ENCODE data around the gene TAMALIN.

Gene TAMALIN

GRCh38 chr12:51985154-51985835, 21.5 kb upstream of the TAMALIN start:
- no peak for DNase-seq

GRCh38 chr12:51986834-51987233, 19.9 kb upstream of the TAMALIN start:
- no peak for DNase-seq

GRCh38 chr12:51992246-51992645, 14.5 kb upstream of the TAMALIN start:
- no peak for DNase-seq

DNA sequence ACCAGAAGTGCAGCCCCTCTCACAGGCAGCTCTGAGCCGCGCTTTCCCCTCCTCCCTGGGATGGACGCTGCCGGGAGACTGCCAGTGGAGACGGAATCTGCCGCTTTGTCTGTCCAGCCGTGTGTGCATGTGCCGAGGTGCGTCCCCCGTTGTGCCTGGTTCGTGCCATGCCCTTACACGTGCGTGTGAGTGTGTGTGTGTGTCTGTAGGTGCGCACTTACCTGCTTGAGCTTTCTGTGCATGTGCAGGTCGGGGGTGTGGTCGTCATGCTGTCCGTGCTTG, 12.3 kb upstream of the TAMALIN start:
- no peak for DNase-seq

DNA sequence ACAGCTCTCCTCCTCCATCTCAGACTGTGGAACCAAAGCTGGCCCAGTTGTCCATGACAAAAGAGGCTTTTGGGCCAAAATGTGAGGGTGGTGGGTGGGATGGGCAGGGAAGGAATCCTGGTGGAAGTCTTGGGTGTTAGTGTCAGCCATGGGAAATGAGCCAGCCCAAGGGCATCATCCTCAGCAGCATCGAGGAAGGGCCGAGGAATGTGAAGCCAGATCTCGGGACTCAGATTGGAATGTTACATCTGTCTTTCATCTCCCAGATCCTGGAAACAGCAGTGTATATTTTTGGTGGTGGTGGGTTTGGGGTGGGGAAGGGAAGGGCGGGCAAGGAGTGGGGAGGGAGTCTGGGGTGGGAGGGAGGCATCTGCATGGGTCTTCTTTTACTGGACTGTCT, 11.8 kb upstream of the TAMALIN start:
- DNase-seq = peak; percentile 84

GRCh38 chr12:51997136-51997535, 9.6 kb upstream of the TAMALIN start:
- DNase-seq = no peak

DNA sequence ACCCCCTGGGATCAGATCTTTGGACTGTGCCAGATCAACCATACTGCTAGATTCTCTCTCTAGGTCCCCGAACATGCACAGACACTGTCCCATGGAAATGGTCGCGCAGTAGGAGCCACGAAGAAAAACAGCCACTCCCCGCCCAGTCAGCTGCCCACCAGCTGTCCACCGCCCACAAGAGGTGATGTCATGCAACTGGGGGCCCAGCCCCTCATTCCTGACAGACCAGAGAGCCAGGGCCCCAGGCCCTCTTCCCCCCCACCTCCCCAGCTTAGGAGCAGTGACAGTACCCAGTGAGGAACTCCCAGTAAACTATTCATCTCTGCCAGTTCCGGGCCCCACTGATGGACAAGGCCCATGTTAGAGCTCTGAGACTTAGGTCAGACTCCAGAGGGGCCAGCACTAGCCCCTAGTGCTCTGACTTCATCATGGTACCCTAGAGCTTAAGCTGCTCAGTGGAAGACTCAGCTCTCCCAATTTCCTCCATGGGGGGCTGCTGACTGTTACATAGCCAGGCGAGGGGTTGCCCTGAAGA, 3.7 kb upstream of the TAMALIN start:
- no peak for DNase-seq

DNA sequence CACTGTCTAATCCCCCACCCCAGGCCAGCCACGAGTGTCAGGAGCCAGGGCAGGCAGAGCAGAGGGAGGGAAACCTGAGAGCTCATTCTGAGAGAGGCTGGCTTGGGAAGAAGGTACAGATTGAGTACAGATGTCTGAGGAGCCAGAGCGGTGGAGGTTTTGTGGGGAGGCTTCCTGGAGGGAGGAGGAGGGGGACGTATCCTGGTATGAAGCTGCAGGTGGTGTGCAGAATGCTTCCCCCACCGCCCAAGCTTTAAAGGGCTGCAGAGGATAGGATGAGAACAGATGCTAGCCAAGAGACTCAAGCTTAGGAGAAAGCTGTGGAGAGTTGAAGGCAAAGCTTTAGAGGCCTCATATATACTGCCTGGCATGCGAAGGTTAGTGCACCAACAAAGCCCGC, 3.2 kb upstream of the TAMALIN start:
- no peak for DNase-seq

DNA sequence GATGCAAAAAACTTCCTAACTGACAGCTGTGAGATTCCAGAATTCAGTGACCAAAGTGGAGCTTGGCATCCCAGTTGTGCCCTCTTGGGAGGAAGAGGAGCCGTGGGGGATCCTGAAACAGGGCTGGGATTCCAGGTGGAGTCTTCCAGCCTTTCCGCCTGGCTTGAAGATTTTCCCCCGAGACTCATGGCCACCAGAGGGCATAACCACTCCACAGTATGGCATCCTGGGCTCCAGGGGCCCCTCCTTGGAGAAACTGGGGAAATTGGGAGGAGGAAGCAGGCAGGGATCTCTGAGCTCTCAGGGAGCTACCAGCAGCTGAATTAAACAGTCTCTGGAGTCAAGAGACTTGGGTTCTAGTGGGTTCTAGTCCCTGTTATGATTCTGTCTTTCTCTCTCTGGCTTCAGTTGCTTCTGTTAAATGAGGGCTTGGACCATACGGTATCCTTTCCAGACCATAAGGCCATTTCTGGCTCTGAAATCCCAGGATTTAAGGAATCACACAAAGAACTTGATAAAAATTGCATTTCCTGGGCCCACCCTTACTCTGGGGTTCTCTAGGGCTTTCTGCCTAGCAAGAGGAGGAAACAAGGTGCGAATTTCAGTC, 2.6 kb upstream of the TAMALIN start:
- DNase-seq = peak; percentile 60

DNA sequence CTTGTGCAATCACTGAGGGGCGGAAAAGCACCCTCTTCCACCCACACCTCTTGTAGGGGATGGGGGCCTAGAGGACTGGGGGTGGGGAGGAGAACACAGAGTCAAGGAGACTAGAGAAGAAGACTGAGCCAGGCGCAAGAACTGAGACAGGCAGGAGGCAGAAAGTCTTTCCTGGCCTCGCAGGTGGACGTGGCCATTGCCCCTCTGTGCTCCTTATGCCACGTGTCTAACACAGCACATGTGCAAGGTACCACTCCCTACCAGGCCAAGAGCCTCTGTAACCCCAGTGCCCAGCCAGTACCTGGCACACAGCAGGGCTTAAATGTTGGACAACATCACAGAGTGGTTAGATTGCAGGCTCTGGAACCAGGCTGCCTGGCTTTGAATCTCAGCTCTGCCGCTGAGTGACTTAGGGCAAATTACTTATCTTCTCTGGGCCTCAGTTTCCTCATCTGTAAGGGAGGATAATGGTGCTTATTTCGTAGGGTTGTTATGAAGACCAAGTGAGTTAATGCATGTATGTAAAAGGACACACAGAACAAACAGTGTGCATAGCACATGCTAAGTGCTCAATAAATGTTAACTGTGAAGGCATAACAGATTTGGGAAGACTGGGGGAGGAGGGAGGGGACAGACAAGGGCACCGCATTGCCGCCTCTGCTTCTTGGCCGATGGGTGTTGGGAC, 1.4 kb upstream of the TAMALIN start:
- DNase-seq = no peak

DNA sequence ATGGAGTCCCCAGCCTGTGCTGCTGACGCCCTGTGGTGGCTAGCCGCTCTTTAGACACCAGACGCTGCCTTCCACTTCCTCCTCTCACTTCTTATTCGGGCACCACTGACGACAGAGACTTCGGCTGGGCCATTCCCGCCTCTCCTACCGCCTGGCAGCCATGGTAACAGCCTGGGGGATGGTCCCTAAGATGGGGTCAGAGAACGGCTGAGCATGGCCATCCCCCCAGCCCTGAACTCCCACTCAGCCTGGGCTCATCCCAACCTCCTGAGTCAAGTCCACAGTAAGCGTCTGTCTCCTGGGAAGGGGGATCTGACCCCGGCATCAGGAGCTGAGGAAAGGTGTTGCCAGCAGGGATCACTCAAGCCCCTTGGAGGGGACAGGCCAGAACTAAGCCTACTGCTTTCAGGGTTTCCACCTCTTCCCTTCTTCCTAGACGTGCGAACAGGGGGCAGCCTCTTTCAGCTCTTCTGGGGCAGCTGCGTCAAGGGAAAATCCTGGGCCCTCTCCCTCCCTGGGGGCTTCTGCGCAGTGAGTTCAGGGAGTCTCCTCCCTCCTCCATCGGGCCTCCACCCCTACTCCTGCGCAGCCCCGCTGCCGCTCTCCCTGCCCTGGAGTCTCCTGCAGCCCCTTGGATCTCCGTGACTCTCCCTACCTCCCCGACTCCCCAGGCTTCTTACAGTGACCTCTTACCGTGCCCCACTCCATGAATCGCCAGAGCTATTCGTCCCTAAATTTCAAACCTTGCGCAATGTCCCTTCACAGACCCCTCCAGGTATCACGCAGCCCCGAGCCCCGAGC, 643 bp upstream of the TAMALIN start:
- DNase-seq = no peak

DNA sequence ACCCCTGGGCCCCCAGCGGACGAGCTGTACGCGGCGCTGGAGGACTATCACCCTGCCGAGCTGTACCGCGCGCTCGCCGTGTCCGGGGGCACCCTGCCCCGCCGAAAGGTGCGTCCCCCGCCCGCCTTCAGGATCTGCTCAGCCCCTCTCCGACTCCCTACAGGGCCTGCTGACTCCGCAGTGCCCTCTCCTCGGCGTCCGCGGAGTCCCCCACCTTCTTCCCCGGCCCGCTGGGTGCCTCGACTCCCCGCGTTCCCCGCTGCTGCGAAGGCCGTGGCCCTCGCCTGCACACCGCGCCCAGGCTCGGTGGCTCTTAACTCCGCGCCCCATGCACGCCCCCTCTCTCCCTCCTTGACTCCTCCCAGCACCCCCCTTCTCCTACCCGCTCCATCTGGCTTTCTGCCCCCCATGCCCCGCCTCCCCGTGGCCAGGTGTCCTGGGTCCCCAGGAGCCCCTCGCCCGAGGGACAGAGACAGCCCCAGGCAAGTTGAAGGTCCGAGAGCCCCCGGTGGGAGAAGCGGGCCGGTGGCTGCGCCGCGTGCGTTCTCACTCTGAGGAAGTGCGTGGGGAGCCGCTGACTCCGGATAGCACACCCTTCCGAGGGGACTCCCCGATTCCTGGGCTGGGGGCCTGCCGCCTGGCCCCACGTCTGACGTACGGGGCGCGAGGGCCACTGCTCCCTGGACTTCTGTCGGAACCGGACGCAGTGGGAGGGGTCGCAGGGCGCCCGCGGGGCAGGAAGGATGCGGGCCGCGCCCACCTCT, 594 bp downstream of the TAMALIN start:
- no peak for DNase-seq

- DNase-seq = no peak
These were observed 1.3 kb downstream of the TAMALIN start for GRCh38 chr12:52007982-52008510.

DNA sequence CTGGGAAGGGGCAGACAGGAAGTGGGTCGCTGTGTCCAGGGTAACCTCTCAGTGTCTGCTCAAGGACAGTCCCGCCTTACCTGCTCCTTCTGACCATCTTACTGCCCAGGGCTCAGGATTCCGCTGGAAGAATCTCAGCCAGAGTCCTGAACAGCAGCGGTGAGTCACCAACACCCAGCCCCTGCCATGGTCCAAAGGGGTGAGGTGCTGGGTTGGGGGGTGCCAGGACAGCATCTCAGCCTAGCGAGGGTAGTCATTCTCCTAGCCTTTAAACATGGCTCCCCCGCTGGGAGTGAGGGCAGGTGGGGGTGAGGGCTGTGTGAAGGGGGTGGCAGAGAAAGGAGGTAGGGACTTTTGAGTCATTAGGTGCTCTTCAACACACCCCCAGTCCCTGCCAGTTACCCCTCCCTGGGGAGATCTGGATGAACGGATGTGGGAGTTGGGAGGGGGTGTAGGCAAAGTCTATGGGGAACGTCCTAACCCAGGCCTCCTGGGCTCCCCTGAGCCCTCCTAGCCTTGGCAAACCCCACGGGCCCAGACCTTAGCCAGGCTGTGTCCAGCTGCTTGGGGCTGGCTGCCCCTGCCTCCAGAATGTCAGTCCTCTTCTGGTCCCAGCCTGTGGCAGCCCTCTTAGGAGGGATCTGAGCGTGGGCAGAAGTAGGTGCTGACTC, 2.5 kb downstream of the TAMALIN start:
- DNase-seq = no peak

DNA sequence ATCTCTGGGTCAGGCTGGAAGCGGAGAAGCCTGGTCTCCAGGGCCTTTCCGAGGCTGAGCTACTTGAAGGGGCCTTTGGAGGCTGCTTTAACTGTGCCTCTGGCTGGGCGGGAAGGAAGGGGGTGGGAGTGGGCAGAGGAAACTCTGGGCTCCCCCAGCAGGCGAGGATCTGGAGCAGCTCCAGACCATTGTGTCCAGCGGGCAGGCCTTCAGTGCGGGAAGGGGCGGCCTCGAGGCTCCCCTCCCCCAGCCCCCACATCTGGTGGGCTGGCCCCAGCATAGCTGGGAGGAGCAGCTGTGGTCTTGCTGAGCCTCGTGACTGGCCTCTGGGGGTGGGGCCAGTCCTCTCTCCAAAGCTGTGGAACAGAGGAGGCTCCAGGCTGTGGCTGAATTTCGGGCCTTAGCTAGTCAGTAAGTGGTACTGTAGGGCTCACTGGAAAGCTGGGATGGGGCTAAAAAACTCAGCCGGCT, 3.4 kb downstream of the TAMALIN start:
- peak; percentile 94 for DNase-seq

GRCh38 chr12:52010692-52011601, 4.2 kb downstream of the TAMALIN start:
- DNase-seq = no peak

GRCh38 chr12:52011602-52012214, 5.0 kb downstream of the TAMALIN start:
- DNase-seq = no peak

- no peak for DNase-seq
These were observed 7.0 kb downstream of the TAMALIN start for GRCh38 chr12:52013626-52014310.
